H9 (cell line): ENCODE data around the gene NOS1AP. TPM values are rescaled to one million over a fixed set of nuclear protein-coding genes. Genes with fewer than 3 reads are reported as not detected.
A peak's percentile ranks its signal among the peaks of the same experiment; 100 is the strongest.

ENCODE experiments used
- DNase-seq: peaks from one replicate; pipeline ENCODE4 v3.0.0-alpha.2; 2017
- H2AFZ ChIP-seq: one replicate; pipeline ENCODE4 v1.6.1; 2013; ENCODE audit warnings: mild to moderate bottlenecking, low read length, control low read depth, moderate library complexity
- H2AK5ac ChIP-seq: 2 replicates; pipeline ENCODE4 v1.6.1; 2013; ENCODE audit warnings: low read length, control low read depth, mixed read lengths; ENCODE audit not compliant: insufficient read length
- H2BK120ac ChIP-seq: one replicate; pipeline ENCODE4 v1.6.1; 2013; ENCODE audit warnings: low read depth, mild to moderate bottlenecking, low read length, control low read depth, inconsistent platforms; ENCODE audit not compliant: poor library complexity, severe bottlenecking
- H2BK12ac ChIP-seq: 2 replicates; pipeline ENCODE4 v1.6.1; 2013; ENCODE audit warnings: low read length, control low read depth, mixed read lengths, low read depth; ENCODE audit not compliant: insufficient read length
- H2BK15ac ChIP-seq: 2 replicates; pipeline ENCODE4 v1.6.1; 2013; ENCODE audit warnings: low read depth, low read length, control low read depth
- H2BK20ac ChIP-seq: one replicate; pipeline ENCODE4 v1.6.1; 2013; ENCODE audit warnings: low read depth, mild to moderate bottlenecking, low read length, control low read depth, inconsistent platforms; ENCODE audit not compliant: poor library complexity, severe bottlenecking
- H2BK5ac ChIP-seq: 2 replicates; pipeline ENCODE4 v1.6.1; 2013; ENCODE audit warnings: low read length, control low read depth, mixed read lengths; ENCODE audit not compliant: insufficient read length
- H3K14ac ChIP-seq: 2 replicates; pipeline ENCODE4 v1.6.1; 2013; ENCODE audit warnings: low read length, control low read depth; ENCODE audit not compliant: insufficient read depth
- H3K18ac ChIP-seq: 2 replicates; pipeline ENCODE4 v1.6.1; 2013; ENCODE audit warnings: low read depth, mild to moderate bottlenecking, mixed read lengths, low read length, control low read depth; ENCODE audit not compliant: insufficient read length
- H3K23ac ChIP-seq: 2 replicates; pipeline ENCODE4 v1.6.1; 2013; ENCODE audit warnings: low read length, control low read depth, mixed read lengths, low read depth; ENCODE audit not compliant: insufficient read length
- H3K23me2 ChIP-seq: 2 replicates; pipeline ENCODE4 v1.6.1; 2013; ENCODE audit warnings: low read depth, mild to moderate bottlenecking, mixed read lengths, low read length, control low read depth; ENCODE audit not compliant: insufficient read length, poor library complexity, severe bottlenecking
- H3K27ac ChIP-seq: 2 replicates; pipeline ENCODE4 v1.5.1; 2013; ENCODE audit warnings: low read length, control low read depth, mixed read lengths, low read depth; ENCODE audit not compliant: insufficient read length
- H3K27me3 ChIP-seq: 2 replicates; pipeline ENCODE4 v1.6.1; 2013; ENCODE audit warnings: low read length, control low read depth, inconsistent platforms; ENCODE audit not compliant: insufficient read depth
- H3K4ac ChIP-seq: 2 replicates; pipeline ENCODE4 v1.6.1; 2013; ENCODE audit warnings: low read depth, mild to moderate bottlenecking, control low read depth, inconsistent platforms, low read length, moderate library complexity
- H3K4me1 ChIP-seq: 2 replicates; pipeline ENCODE4 v1.6.1; 2013; ENCODE audit warnings: low read length, control low read depth, inconsistent platforms; ENCODE audit not compliant: insufficient read depth
- H3K4me2 ChIP-seq: 2 replicates; pipeline ENCODE4 v1.6.1; 2013; ENCODE audit warnings: low read length, control low read depth, mixed read lengths; ENCODE audit not compliant: insufficient read length, insufficient read depth
- H3K56ac ChIP-seq: 2 replicates; pipeline ENCODE4 v1.6.1; 2013; ENCODE audit warnings: low read depth, mild to moderate bottlenecking, mixed read lengths, low read length, control low read depth; ENCODE audit not compliant: insufficient read length
- H3K79me1 ChIP-seq: 2 replicates; pipeline ENCODE4 v1.6.1; 2013; ENCODE audit warnings: low read depth, mild to moderate bottlenecking, moderate library complexity, low read length, control low read depth, inconsistent platforms; ENCODE audit not compliant: insufficient read depth, poor library complexity, severe bottlenecking
- H3K79me2 ChIP-seq: 2 replicates; pipeline ENCODE4 v1.6.1; 2013; ENCODE audit warnings: low read length, control low read depth, inconsistent platforms; ENCODE audit not compliant: insufficient read depth
- H3K9ac ChIP-seq: 2 replicates; pipeline ENCODE4 v1.6.1; 2013; ENCODE audit warnings: low read length, control low read depth, mixed read lengths; ENCODE audit not compliant: insufficient read length; ENCODE audit errors: extremely low read depth
- H3K9me3 ChIP-seq: one replicate; pipeline ENCODE4 v1.6.1; 2013; ENCODE audit warnings: low read depth, low read length, inconsistent platforms; ENCODE audit not compliant: control insufficient read depth
- H3T11ph ChIP-seq: one replicate; pipeline ENCODE4 v1.6.1; 2013; ENCODE audit warnings: mild to moderate bottlenecking, low read length, control low read depth, inconsistent platforms
- H4K20me1 ChIP-seq: one replicate; pipeline ENCODE4 v1.6.1; 2013; ENCODE audit not compliant: control insufficient read depth, insufficient read length, insufficient read depth
- H4K5ac ChIP-seq: 2 replicates; pipeline ENCODE4 v1.6.1; 2013; ENCODE audit warnings: low read depth, mild to moderate bottlenecking, mixed read lengths, low read length, control low read depth; ENCODE audit not compliant: insufficient read length
- H4K8ac ChIP-seq: replicated peaks from 2 replicates; pipeline ENCODE4 v1.6.1; 2013; ENCODE audit warnings: low read length, control low read depth, mixed read lengths, low read depth; ENCODE audit not compliant: insufficient read length
- H4K91ac ChIP-seq: 2 replicates; pipeline ENCODE4 v1.6.1; 2013; ENCODE audit warnings: low read depth, mild to moderate bottlenecking, moderate library complexity, mixed read lengths, low read length, control low read depth; ENCODE audit not compliant: insufficient read length
- H3K27ac Mint-ChIP-seq, 3 experiments: 2 replicates in 2 of 3; 3 replicates in 1 of 3; pipeline ENCODE4 v1.8.0; 2020 to 2021; ENCODE audit warnings: mixed read lengths in 3 of 3, mild to moderate bottlenecking in 1 of 3, moderate library complexity in 1 of 3
- H3K27me3 Mint-ChIP-seq: 2 replicates; pipeline ENCODE4 v1.8.0; 2021; ENCODE audit warnings: low read depth, mild to moderate bottlenecking, moderate library complexity, mixed read lengths
- H3K36me3 Mint-ChIP-seq, 3 experiments: 2 replicates in 2 of 3; 3 replicates in 1 of 3; pipeline ENCODE4 v1.8.0; 2020 to 2021; ENCODE audit warnings: low read depth in 3 of 3, mixed read lengths in 3 of 3; ENCODE audit not compliant: insufficient read depth in 1 of 3
- H3K4me1 Mint-ChIP-seq, 2 experiments: 2 replicates each; pipeline ENCODE4 v1.8.0; 2020; ENCODE audit warnings: mixed read lengths in 2 of 2
- H3K4me3 Mint-ChIP-seq, 2 experiments: 2 replicates in 1 of 2; 3 replicates in 1 of 2; pipeline ENCODE4 v1.8.0; 2020 to 2021; ENCODE audit warnings: mild to moderate bottlenecking in 2 of 2, mixed read lengths in 2 of 2, moderate library complexity in 1 of 2
- H3K9me3 Mint-ChIP-seq, 2 experiments: 2 replicates in 1 of 2; 3 replicates in 1 of 2; pipeline ENCODE4 v1.8.0; 2020; ENCODE audit warnings: mild to moderate bottlenecking in 2 of 2, mixed read lengths in 2 of 2, moderate library complexity in 1 of 2
- CTCF ChIP-seq: fragments of 200-600 bp; sonication (generic); conservative IDR thresholded peaks from 3 replicates; pipeline ENCODE4 v1.8.0; 2021; ENCODE audit warnings: antibody characterized with exemption, mild to moderate bottlenecking
- WGBS: extraction: QIAGEN DNeasy Blood & Tissue Kit; methylation state at CpG from one replicate; pipeline ENCODE4 v1.1.7; 2013; ENCODE audit warnings: missing lambda C conversion rate, low lambda C conversion rate, mixed read lengths; ENCODE audit not compliant: insufficient read length; ENCODE audit errors: extremely low coverage; 5-methylcytosine and 5-hydroxymethylcytosine counted together
- total RNA-seq: library from RNA; stranded (reverse); gene quantifications from 2 replicates; pipeline ENCODE4 v1.2.1, GENCODE V29; 2021

The NOS1AP gene
- total RNA-seq, 1 experiment from 2014 or later = 8.4 TPM

- no peak for TF ChIP-seq CTCF
- H3K27me3 Mint-ChIP-seq = no peaks in the 10 kb centered on the region
- no peaks in the 10 kb centered on the region for H3K9me3 Mint-ChIP-seq
- Histone ChIP-seq H4K5ac (no peak overlapping the region), H3K4ac (no peak overlapping the region), H2BK12ac (no peak overlapping the region), H3K79me1 (no peaks in the 10 kb centered on the region), H2AFZ (no peak overlapping the region), H3K27me3 (no peaks in the 10 kb centered on the region), H3K4me1 (no peaks in the 10 kb centered on the region), H3K14ac (no peak overlapping the region), H3K18ac (no peak overlapping the region), H4K20me1 (no peaks in the 10 kb centered on the region), H3K23me2 (no peaks in the 10 kb centered on the region), H2BK5ac (no peak overlapping the region), H3K23ac (no peak overlapping the region), H3K27ac (no peak overlapping the region), H2BK15ac (no peak overlapping the region), H2BK20ac (no peak overlapping the region), H2BK120ac (no peak overlapping the region), H3K79me2 (no peaks in the 10 kb centered on the region), H4K8ac (no peak overlapping the region), H3K56ac (no peak overlapping the region), H3K9me3 (no peaks in the 10 kb centered on the region), H3K9ac (no peak overlapping the region), H3T11ph (no peak overlapping the region), H3K4me2 (no peak overlapping the region), H2AK5ac (no peak overlapping the region), H4K91ac (no peak overlapping the region)
- no peak for DNase-seq
- peaks cover 10 to 18% of the 10 kb centered on the region in 2 experiments for H3K4me1 Mint-ChIP-seq
- peaks cover 0 to 4% (median 3%) of the 10 kb centered on the region in 3 experiments; a peak in 1 of 7 replicates for H3K36me3 Mint-ChIP-seq
- no CpG with 5 or more reads among the region's 4 CpGs for WGBS
- no peak overlapping the region for H3K4me3 Mint-ChIP-seq
- H3K27ac Mint-ChIP-seq = peak overlapping the region in 1 of 3 experiments; percentile 20; a peak in 1 of 7 replicates
These were observed 196.5 kb downstream of the NOS1AP start for GRCh38 chr1:162265983-162266382.
